Astrocyte of the spinal cord (primary cell): ENCODE data around the gene ACP4.
A peak's percentile ranks its signal among the peaks of the same experiment; 100 is the strongest.

ENCODE experiments used
- DNase-seq: peaks from one replicate; pipeline ENCODE4 v3.0.0; 2011; ENCODE audit warnings: low read depth, low spot score
- H3K4me3 ChIP-seq: 2 replicates; pipeline ENCODE4 v1.5.1; 2011; ENCODE audit warnings: low read depth, mild to moderate bottlenecking, low read length, moderate library complexity
- in situ Hi-C: cut with HindIII; loops from 2 replicates; pipeline ENCODE4 v1.10.0; 2017; ENCODE audit warnings: low sequenced_read_pairs
- TF ChIP-seq, protein P1 (sequence below): IDR thresholded peaks from 2 replicates; pipeline ENCODE4 v1.5.1; 2012; ENCODE audit warnings: low read depth, mild to moderate bottlenecking, low read length, inconsistent platforms

ACP4 gene

GRCh38 chr19:50814883-50815282, 24.7 kb downstream of the ACP4 start:
- in situ Hi-C loops, result no loop called here
- H3K4me3 ChIP-seq, result no peak overlapping the region
- no peak for DNase-seq
- TF ChIP-seq, protein P1, sequence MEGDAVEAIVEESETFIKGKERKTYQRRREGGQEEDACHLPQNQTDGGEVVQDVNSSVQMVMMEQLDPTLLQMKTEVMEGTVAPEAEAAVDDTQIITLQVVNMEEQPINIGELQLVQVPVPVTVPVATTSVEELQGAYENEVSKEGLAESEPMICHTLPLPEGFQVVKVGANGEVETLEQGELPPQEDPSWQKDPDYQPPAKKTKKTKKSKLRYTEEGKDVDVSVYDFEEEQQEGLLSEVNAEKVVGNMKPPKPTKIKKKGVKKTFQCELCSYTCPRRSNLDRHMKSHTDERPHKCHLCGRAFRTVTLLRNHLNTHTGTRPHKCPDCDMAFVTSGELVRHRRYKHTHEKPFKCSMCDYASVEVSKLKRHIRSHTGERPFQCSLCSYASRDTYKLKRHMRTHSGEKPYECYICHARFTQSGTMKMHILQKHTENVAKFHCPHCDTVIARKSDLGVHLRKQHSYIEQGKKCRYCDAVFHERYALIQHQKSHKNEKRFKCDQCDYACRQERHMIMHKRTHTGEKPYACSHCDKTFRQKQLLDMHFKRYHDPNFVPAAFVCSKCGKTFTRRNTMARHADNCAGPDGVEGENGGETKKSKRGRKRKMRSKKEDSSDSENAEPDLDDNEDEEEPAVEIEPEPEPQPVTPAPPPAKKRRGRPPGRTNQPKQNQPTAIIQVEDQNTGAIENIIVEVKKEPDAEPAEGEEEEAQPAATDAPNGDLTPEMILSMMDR, result no peak

GRCh38 chr19:50815439-50815838, 25.2 kb downstream of the ACP4 start:
- TF ChIP-seq, protein P1, result no peak
- DNase-seq, result no peak
- H3K4me3 ChIP-seq, result no peak overlapping the region
- in situ Hi-C loops, result no loop called here

DNA sequence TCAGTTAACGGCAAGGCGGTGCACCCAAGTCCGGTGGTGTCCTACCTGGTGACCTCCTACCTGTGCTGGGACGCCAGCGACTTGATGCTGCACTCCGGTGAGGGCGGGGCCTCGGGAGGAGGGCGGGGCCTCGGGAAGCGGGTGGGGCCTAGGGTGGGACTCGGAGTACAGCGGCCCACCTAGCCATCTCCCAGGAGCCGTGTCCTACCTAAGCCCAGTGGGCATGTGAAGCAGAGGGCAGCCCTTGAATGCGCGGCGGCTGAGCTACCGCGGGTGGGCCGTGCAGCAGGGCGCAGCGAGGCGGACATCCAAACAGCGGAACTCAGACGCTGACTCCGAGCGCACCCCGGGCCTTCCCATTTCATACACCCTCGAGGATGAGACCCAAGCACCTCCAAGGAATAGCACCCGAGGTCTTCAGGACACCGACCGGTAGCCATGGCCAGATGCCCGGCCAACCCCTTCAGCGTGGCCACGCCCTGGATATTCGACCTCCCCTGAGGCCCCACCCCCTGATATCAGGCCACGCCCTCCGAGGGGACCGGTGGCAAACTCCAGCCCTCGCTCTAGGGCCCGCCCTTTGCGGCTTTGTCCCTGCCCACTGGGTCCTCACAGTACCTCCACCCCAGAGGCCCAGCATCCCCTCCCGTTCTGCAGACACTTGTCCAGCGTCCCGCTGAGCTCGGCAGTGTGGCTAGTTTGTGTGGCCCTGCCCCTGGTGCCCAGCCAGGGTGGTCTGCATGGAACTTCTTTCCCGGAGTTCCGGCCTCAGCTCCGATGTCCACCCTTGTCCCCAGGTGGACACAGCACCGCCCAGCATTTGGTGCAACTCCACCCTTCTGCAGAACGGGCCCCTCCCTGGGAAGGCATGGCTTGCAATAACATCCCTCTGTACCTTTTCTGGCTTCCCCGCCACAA, 28.0 kb downstream of the ACP4 start:
- peak overlapping the region; percentile 31 for H3K4me3 ChIP-seq
- in situ Hi-C loops, result no loop called here
- TF ChIP-seq, protein P1, result no peak
- no peak for DNase-seq

- in situ Hi-C loops, result no loop called here
- DNase-seq, result no peak
- no peak overlapping the region for H3K4me3 ChIP-seq
- TF ChIP-seq, protein P1, result no peak
Observed at GRCh38 chr19:50818859-50819472, 28.8 kb downstream of the ACP4 start.

GRCh38 chr19:50819636-50820035, 29.4 kb downstream of the ACP4 start:
- H3K4me3 ChIP-seq, result no peak overlapping the region
- in situ Hi-C loops, result no loop called here
- TF ChIP-seq, protein P1, result no peak
- no peak for DNase-seq

DNA sequence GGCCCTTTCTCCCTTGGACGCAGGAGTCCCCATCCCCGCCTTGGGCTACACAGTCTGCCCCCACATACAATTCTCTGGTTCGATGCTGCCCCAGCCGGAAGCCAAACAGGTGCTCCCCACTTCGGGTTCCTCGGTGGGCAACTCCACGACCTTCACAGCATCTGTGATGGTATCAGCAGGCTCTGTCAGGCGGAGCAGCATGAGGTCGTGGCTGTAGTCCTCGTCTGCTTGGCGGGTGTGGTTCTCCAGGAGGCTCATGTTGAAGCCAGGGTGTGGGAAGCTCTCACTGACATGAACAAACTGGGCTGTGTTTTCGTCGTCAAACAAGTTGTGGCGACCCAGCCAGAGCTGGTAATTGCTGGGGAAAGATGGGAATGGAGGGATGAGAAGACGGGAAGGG, 29.9 kb downstream of the ACP4 start:
- no peak overlapping the region for H3K4me3 ChIP-seq
- TF ChIP-seq, protein P1, result no peak
- no peak for DNase-seq
- in situ Hi-C loops, result no loop called here
